HG03135 (cell line): Measurements from ENCODE around the gene ANTXR1.

Source experiments
- ATAC-seq: cut with Tn5 transposase; IDR thresholded peaks from one replicate; pipeline ENCODE4 v1.9.1; 2021; ENCODE audit warnings: mild to moderate bottlenecking, moderate library complexity; ENCODE audit not compliant: unreplicated experiment

Gene ANTXR1

GRCh38 chr2:69203166-69203985 is 190.4 kb downstream of the ANTXR1 start:
- ATAC-seq = no peak

DNA sequence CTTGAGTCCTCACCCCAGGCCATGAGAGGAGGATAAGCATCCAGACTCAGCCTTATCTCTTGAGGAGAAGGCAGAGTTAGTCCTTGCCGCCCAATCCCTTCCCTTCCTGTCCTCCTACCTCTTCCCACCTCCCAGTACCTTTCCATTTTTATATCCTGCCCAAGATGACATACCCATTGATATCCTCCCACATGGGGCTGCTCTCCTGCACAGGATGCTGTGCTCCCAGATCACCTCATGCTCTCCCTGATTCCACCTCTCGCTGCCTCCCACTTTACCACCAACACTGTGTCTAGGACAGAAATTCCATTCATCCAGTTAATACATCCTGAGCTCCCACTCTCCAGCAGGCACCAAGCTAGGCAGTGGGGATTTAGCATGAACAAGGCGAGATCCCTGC is 191.7 kb downstream of the ANTXR1 start:
- ATAC-seq = no peak

DNA sequence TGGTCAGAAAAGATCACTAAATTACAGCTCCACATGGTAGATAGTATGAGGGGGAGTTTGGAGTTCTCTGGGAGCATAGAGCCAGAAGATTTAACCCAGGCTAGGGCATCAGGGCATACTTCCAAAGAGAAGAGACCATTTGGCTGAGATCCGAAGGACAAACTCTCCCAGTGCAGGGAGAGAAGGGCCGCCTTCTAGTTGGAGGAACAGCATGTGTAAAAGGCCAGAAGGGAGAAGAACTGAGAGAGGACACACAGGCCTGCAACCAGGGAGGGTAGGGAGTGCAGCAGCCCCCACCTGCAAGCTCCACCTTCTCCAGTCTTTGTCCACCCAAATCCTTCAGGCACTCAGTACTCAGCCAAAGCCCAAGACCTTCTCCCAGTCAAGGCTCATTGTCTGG is 192.1 kb downstream of the ANTXR1 start:
- no peak for ATAC-seq

- no peak for ATAC-seq
These were observed 192.5 kb downstream of the ANTXR1 start for GRCh38 chr2:69205491-69205890.

GRCh38 chr2:69208023-69208595 is 195.1 kb downstream of the ANTXR1 start:
- ATAC-seq = no peak

GRCh38 chr2:69209482-69209881 is 196.5 kb downstream of the ANTXR1 start:
- no peak for ATAC-seq

DNA sequence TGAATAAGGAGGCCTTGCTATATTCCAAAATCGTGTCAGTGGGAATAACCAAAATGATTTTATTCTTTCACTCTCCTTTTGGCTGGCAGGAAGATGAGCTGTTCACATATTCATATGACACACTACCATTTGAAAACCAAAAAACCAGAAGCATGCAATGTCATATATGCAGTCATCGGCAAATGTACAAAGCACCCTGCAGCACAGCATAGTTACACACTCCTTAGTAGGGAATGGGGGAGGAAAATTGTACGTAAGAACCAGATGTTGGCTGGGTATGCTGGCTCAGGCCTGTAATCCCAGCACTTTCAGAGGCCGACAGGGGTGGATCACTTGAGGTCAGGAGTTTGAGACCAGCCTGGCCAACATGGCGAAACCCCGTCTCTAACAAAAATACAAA is 197.4 kb downstream of the ANTXR1 start:
- no peak for ATAC-seq

GRCh38 chr2:69211048-69211447 is 198.1 kb downstream of the ANTXR1 start:
- no peak for ATAC-seq

GRCh38 chr2:69211686-69212085 is 198.7 kb downstream of the ANTXR1 start:
- ATAC-seq = no peak

GRCh38 chr2:69212238-69213028 is 199.5 kb downstream of the ANTXR1 start:
- ATAC-seq = no peak

DNA sequence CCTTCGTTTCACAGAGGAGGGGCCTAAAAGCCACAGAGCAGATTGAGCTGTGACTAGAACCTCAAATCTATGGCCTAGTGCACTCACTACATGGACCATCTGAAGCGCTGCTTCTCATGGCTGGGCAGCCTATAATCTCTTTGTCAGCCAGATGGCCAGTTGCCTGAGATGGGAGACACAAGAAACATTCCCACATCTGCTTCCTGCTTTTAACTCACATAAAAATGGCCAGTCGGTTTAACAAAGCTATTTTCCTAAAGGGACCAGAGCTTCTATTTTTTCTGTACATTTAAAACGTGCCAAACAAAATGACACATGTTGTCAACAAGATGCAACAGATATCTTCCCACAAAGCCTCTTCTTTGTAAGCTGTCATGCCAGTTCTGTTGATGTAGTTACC is 200.2 kb downstream of the ANTXR1 start:
- ATAC-seq = no peak

DNA sequence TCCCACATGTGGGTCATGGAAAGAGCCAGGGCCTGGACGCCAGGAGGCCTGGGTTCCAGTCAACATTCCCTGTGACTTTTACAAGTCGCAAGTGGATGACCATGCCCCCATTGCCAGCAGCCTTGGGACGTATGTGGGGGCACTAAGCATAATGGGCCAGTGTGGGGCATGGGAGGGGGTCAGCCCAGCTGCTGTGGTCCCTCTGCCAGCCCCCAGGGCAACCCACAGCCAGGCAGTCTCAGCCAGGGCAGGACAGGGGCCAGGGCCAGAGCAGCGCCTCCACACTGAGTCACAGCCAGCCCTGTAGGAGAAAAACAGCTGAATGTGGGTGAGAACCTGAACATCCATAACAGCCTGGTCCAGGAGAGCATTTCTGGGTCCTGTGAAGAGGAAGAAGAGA is 200.8 kb downstream of the ANTXR1 start:
- no peak for ATAC-seq

GRCh38 chr2:69214898-69215297 is 201.9 kb downstream of the ANTXR1 start:
- ATAC-seq = no peak

DNA sequence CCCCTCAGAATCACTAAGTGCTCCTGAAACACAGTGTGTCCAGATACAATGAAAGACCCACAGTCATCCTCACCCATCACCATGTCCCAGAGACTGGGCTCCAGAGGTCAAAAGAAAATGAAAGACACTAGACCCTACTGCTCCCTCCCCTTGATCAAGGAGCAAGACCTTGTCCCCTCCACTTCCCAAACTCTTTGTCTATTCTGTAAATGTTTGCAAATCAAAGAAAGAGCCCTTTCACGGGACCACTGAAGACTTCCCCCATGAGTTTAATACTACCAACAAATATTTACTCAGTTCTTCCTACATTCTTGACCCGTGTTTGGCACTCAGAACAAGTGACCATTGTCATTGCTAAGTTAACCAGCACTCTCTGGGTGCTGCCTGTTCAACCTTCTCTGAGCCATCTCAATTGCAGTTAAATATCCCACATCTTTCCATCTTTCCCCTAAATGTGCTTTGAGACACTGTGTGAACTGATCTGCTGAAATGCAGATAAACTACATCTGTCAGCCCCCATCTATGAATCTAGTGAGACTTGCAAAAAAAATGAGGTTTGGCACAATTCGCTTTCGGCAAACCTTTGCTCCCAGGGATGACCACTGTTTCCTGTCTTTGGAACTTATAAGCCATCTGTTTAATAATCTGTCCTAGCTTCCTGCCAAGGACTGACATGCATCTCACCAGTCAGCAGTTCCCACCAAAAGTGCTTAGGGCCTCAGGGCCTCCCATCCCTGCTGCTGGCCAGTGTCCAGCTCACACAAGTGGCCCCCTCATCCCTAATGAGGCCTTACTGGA is 203.8 kb downstream of the ANTXR1 start:
- no peak for ATAC-seq

DNA sequence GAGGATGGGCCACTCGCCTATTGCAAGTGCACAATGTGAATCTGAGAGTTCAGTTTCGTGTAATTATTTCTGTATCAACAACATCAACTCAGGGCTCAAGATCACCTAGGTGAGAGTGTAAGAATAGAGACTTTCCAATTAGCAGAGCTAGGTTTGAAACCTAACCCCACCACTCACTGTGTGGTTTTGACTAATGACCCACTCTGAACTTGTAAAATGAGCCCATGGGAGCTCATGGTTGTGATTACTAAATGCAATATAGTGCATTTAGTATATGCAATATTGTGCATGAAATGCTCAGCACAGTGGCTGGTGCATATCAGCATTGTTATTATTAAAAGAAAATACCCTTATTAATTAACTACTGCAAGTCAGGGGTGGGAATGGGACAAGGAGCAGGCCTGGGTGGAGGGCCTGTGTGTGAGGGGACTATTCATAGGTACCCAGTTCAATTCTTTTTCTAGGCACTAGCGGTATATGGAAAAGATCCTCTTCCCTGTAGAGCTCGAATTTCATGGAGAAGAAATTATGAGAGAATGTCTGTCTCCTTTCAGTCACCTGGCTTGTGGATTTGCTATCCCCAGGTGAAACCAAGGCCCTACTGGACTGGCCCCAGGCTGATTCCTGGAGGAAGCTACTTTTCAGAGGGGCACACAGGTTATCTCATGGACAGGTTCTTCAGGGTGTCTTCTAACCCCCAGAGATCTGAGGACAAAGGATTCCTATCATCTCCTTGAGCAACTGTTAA is 204.5 kb downstream of the ANTXR1 start:
- ATAC-seq = no peak

DNA sequence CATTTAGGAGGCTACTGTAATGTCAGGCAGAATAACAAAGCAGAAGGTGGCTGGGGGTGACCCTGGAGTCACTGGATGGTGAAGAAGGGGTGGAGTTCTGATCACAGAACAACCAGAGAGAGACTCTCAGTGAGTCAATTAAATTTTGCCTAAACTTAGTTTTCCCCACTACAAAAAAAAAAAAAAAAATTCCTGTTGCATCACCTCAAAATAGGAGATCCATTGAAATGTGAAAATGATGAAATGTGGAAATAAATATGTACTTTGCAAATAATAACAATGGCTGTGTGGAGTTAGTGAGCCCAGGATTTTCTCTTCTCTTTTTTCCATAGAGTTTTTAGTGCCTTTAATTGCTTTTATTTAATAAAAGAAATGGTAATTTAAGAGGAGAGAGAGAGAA is 208.5 kb downstream of the ANTXR1 start:
- ATAC-seq = no peak

DNA sequence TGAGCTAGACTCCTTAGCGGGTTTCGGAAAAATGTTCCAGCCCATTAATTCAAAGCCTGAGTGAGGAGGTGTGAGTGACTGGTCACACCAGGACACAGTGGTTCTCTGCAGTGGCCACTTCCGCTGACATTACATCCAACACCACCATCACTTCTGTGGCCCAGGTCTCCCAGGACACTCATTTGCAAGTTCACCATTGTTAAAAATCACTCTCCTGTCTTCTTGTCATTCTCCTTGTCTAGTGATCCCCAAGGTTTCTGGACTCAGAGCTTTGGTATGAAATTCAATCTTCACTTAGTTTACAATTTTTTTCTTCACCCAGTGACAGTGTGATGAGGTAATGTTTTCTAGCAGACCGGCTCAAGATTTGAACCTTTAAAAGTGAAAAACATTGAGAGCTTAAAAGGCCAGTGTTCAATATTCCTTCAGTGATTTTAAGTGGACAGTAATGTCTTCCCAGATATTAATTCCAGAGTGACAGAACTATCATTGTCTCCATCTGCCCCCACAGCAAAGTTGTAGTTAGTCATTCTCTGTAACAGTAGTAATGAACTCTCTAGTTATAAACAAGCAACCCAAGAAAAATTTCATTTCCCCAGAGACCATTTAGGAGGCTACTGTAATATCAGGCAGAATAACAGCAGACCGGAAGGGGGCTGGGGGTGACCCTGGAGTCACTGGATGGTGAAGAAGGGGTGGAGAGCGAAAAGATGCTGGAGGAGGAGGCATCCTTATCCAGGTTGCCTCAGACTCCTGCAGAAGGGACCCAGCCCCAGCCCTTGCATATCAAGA is 209.2 kb downstream of the ANTXR1 start:
- no peak for ATAC-seq

DNA sequence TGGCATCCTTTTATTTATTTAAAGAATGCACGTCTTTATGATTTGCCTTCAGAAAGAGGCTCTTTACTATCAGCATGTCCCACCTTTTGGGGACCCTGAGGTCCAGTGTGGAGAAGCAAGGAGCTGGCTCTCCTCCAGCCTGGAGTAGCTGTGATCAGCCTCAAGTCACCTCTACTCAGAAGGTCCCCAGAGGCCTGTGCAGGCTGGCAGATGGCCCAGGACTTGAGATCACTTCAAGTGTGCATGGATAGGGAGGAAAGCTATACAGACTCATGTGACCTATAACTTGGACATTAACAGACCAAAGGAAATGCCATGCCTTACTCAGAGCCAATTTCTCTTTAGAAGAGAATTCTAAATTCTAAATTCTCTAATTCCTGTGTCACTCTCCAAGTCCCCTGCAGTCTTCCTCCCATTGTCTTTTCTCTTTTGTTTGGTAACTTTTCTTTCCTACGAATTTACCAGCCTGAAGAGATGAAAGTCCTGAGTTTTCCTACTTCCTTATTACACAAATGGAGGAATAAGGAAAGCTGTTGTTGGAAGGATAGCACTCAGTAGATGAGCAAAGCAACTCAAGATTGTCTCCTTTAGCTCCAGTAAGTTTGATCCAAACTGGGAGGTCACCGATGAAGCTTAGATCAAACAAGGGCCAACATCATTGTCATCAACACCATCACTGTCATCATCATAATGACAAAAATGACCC is 210.1 kb downstream of the ANTXR1 start:
- no peak for ATAC-seq
